ENCODE results near the gene C1orf87. TPM values are rescaled to one million over a fixed set of nuclear protein-coding genes. Genes with fewer than 3 reads are reported as not detected.

Gene C1orf87
- total RNA-seq = not detected in 2 replicates

GRCh38 chr1:60073605-60074278 lies at the start of gene C1orf87:
TSS of gene C1orf87 (minus strand) at chr1:60073770. CDS start at chr1:60072643, 1,127 bp downstream.

Small RNA genes within 50 kb of the gene (small RNA-seq; reads per million reads assigned to genes)
- not detected for gene RN7SL475P

Other genes with a start within 250 kb of the C1orf87 start
- gene CYP2J2, start 147.0 kb downstream of the C1orf87 start, total RNA-seq = 0.20 and 0.37 TPM in 2 replicates